Measurements from ENCODE around the gene KCND3.

KCND3 gene

DNA sequence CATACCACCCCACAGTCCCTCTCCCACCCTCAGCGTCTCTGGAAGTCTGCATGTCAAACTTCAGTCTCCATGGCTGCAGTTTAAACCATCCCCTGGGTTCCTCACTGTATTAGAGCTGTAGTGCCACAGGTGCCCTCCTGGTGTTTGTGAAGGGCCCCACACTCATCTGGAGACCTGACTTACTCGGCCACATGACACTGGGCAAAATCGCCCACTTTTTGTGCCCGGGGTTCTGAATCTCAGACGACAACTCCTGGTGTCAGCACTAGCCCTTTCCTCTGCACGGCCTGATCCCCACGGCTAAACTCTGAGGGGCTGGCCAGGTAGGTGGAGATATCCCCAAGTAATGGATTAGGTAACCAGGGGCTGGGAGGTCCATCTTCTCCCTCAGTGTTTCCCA lies 256.8 kb downstream of the KCND3 start:
- Histone ChIP-seq H3K4me3 (no peak overlapping the region), H3K36me3 (no peaks in the 10 kb centered on the region), H3K27ac (peak overlapping the region; percentile 79), H3K4me1 (peaks cover 52% of the 10 kb centered on the region), H3K9me3 (no peaks in the 10 kb centered on the region), H3K4me2 (peak overlapping the region; percentile 92), H4K20me1 (peaks cover 12% of the 10 kb centered on the region; the same call in 1 of the 2 replicates), H3K9ac (no peak overlapping the region), H3K27me3 (no peaks in the 10 kb centered on the region; the same call in 1 of the 2 replicates)
- no peak for TF ChIP-seq Cebpa-rat (IDR thresholded peaks at IDR 0.05)

DNA sequence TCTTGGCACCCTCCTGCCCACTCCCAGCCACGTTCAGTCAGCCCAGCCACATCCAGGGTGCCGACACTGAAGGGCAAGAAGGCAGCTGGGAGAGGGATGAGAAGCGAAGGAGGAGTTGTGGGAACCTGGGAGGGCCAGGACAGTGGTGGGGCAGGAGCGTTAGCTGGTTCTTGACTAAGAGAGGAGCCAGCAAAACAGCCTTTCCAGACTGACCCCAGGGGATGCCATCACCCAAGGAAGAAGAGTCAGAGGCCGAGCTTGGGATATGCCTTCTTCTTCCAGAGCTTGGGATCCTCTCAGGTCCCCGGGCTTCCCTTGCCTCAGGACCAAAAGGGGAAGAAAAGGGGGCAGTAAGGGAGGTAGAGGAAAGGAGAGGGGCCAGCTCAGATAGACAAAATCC lies 257.5 kb downstream of the KCND3 start:
- Histone ChIP-seq H3K4me2 (no peak overlapping the region), H3K27me3 (no peaks in the 10 kb centered on the region; the same call in 1 of the 2 replicates), H3K9ac (no peak overlapping the region), H3K4me1 (peaks cover 44% of the 10 kb centered on the region), H3K27ac (peak overlapping the region; percentile 16; the same call in 1 of the 2 replicates), H3K9me3 (no peaks in the 10 kb centered on the region), H3K36me3 (no peaks in the 10 kb centered on the region), H3K4me3 (no peak overlapping the region), H4K20me1 (peaks cover 12% of the 10 kb centered on the region; the same call in 1 of the 2 replicates)
- no peak for TF ChIP-seq Cebpa-rat (IDR thresholded peaks at IDR 0.05)

DNA sequence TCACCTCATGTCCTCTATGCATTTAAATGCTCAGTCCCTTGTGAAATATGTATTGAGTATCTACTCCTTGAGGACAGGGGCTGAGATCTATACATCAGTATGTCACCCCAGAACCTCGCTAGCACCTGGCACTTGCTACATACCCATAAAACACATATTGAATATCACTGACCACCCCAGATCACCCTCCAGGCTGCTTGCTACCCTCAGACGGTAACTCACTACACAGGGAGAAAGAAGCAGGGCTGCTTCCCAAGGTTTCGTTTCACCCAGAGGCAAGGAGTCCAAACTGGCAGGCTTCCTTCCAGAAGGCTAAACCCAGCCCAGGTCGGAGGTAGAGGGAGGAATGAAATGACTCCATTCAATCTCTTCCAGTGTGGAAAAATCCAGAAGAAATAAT lies 258.8 kb downstream of the KCND3 start:
- Histone ChIP-seq H3K27me3 (no peaks in the 10 kb centered on the region), H4K20me1 (peaks cover 5% of the 10 kb centered on the region; the same call in 1 of the 2 replicates), H3K27ac (no peak overlapping the region), H3K36me3 (no peaks in the 10 kb centered on the region), H3K4me3 (no peak overlapping the region), H3K9ac (no peak overlapping the region), H3K4me1 (peaks cover 32% of the 10 kb centered on the region), H3K9me3 (no peaks in the 10 kb centered on the region), H3K4me2 (no peak overlapping the region)
- TF ChIP-seq Cebpa-rat (IDR thresholded peaks at IDR 0.05) = no peak

DNA sequence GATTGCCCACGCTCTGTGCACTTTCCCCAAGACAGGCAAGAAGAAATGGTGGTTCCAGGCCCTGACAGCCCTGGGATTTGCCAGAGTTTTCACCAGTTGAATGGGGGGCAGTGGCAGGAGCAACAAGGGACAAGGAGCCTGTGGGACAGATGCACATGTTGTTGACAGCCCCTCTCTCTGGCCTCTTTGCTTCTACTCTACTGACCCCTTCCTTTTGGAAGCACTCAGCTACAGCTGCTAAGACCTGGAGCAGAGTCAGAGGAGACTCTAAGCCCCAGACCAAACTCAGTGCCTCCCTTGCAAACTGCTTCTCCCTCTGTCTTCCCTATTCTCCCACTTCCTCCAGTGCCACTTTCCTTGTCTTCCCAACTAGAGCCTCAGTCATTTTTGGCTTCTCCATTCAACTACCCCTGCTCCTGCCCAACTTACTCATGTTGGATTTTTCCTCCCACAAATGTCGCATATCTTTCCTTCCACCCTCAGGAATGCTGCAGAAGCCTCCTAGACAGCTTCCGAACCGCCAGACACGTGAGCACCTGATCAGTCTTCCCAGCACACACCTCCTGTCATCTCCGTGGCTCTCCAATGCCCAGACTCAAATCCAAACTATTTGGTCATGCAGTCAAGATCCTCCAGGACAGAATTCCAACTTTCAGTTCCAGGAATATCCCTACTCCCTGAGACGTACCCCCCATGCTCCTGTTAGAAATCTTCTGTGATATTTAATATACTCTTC lies 259.4 kb downstream of the KCND3 start:
- Histone ChIP-seq H3K4me3 (no peak overlapping the region), H3K9ac (no peak overlapping the region), H3K4me2 (no peak overlapping the region), H3K27me3 (no peaks in the 10 kb centered on the region), H3K36me3 (no peaks in the 10 kb centered on the region), H3K4me1 (peaks cover 26% of the 10 kb centered on the region), H3K27ac (no peak overlapping the region), H3K9me3 (no peaks in the 10 kb centered on the region), H4K20me1 (peaks cover 5% of the 10 kb centered on the region; the same call in 1 of the 2 replicates)
- TF ChIP-seq Cebpa-rat (IDR thresholded peaks at IDR 0.05) = no peak

DNA sequence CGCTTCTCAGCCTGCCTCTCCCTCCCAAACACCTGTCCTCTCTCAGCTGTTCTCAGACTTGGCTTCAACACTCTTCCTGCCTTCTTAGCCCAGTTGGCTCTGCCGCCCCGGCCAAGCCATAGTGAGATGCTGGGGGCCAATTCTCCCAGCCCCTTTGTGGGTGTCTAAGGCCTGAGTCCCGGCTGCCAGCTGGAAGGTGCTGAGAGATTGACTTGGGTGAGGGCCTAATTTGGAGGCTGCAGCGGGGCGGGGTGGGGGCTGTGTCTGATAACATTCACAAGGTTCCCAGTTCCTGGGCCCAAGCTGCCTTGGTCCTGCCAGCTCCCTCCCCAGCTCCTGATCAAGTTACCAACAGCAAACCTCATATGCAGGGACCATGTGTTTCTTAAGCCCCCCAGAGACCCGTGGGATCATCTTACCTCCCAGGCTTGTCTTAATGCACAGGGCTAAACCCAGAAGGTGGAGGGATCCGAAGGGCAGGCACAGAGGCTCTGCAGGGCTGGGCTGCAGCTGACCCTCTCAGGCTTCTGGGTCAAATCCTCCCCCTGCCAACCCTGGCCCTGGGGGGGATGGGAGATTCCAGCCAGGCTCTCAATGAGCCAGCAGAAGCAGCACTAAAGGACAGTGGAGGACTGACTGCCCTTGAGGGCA lies 260.1 kb downstream of the KCND3 start:
- Histone ChIP-seq H3K9me3 (no peaks in the 10 kb centered on the region), H3K36me3 (no peaks in the 10 kb centered on the region), H3K4me1 (peaks cover 21% of the 10 kb centered on the region), H3K9ac (no peak overlapping the region), H3K27ac (no peak overlapping the region), H4K20me1 (peaks cover 5% of the 10 kb centered on the region; the same call in 1 of the 2 replicates), H3K27me3 (no peaks in the 10 kb centered on the region), H3K4me2 (no peak overlapping the region), H3K4me3 (no peak overlapping the region)
- no peak for TF ChIP-seq Cebpa-rat (IDR thresholded peaks at IDR 0.05)

DNA sequence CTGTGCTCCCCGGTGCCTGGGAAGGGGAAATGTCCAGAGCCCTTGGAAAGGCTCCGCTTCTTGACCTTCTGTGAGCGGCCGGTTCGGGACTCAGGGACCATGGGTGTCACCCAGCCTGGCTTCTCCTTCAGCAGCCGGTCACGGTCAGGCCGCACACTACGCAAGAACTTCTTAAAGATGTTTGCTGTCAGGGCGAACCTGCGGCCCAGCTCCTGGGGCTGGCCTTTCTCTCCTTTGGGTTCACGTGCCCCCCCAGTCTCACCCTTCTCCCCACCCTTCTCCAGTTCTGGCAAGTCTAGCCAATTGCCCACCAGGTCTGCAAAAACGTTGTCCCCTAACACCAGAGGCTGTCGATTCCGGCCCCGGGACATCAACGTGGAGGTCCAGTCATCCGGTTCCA lies 262.4 kb downstream of the KCND3 start:
- H3K27ac ChIP-seq = no peak overlapping the region
- H3K36me3 ChIP-seq = no peaks in the 10 kb centered on the region
- H3K4me2 ChIP-seq = no peak overlapping the region
- H3K4me1 ChIP-seq = no peaks in the 10 kb centered on the region
- H3K27me3 ChIP-seq = no peaks in the 10 kb centered on the region
- H3K4me3 ChIP-seq = no peak overlapping the region
- no peaks in the 10 kb centered on the region for H3K9me3 ChIP-seq
- no peak overlapping the region for H3K9ac ChIP-seq
- peaks cover 4% of the 10 kb centered on the region; the same call in 1 of the 2 replicates for H4K20me1 ChIP-seq
- no peak for TF ChIP-seq Cebpa-rat (IDR thresholded peaks at IDR 0.05)

DNA sequence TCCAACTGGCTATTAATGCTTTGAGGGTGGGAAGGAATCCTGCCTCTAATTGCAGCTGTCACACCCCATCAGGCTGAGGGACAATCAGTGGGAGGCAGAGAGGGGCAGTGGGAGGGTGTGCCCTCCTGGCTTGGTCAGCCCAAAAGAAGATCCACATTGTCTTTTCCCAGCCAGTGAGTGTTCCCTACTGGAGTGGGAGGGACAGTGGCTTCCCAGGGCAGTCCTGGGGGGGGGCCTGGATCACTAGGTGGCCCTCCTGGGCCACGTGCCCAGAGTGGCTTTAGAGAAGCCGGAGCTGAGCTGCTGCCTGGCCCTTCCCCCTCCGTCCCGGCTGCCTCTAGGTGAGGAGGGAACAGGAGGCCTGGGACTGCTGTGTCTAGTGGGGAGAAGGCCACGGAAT lies 264.3 kb downstream of the KCND3 start:
- Histone ChIP-seq H3K36me3 (no peaks in the 10 kb centered on the region), H3K4me1 (no peaks in the 10 kb centered on the region), H3K27me3 (no peaks in the 10 kb centered on the region), H3K4me3 (no peak overlapping the region), H3K4me2 (no peak overlapping the region), H3K27ac (no peak overlapping the region), H3K9ac (no peak overlapping the region), H4K20me1 (no peaks in the 10 kb centered on the region; the same call in 1 of the 2 replicates), H3K9me3 (no peaks in the 10 kb centered on the region)
- no peak for TF ChIP-seq Cebpa-rat (IDR thresholded peaks at IDR 0.05)

DNA sequence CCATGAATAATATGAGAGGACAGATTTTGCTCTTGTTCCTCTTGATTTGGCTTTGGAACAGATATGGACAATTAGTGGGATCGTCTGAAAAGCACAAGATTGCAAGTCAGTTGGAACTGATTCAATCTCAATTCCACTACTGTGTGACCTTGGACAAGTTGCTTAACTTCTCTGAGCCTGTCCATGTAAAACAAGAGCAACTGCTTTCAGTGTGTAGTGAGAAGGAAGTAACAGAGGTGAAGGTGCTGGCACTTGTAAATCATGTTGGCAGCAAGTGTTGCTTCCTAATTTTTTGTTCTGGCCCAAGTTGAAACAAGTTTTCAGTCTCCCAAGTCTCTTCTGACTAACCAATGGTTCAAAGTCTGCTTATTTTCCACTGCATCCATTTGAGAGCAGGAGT lies 265.6 kb downstream of the KCND3 start:
- H3K36me3 ChIP-seq = no peaks in the 10 kb centered on the region
- H3K9me3 ChIP-seq = no peaks in the 10 kb centered on the region
- H3K4me3 ChIP-seq = no peak overlapping the region
- no peak overlapping the region for H3K27ac ChIP-seq
- H3K4me1 ChIP-seq = no peaks in the 10 kb centered on the region
- H4K20me1 ChIP-seq = no peaks in the 10 kb centered on the region; the same call in 1 of the 2 replicates
- no peaks in the 10 kb centered on the region for H3K27me3 ChIP-seq
- H3K4me2 ChIP-seq = no peak overlapping the region
- no peak overlapping the region for H3K9ac ChIP-seq
- TF ChIP-seq Cebpa-rat (IDR thresholded peaks at IDR 0.05) = no peak

DNA sequence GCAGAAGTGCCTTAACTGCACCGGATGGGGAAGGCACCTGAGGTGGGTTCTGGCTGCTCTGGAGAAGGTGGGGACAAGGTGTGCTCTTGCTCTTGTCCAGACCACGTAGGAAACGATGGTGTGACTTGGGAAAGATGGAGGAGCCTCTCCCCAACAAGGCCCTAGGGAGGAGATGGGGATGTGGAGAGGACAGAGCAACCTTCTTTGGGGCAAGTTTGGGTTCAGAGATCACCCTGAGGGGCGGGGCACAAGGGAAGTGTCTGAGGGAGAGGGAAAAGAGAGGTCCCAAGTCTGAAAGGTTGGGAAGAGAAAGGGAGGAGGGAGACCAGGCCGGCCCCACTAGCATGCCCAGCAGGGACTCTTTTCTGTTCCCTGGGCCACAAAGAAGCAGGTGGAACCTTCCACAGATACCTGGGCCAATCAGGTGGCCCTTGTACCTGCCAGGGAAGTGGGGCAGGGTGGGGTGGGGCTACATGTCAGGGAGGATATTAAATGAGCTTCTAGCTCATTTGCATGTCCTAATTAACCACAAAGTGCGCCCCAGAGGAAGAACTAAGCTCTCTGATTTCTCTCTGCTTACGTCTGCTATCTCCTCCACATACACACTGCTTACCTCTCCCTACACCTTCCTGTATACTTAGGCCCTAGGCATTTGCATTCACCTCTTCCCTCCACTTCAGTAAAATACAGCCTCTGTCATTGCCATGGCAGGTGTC lies 266.2 kb downstream of the KCND3 start:
- H3K9me3 ChIP-seq = no peaks in the 10 kb centered on the region
- no peaks in the 10 kb centered on the region for H3K4me1 ChIP-seq
- no peak for TF ChIP-seq Cebpa-rat (IDR thresholded peaks at IDR 0.05)
- H3K27ac ChIP-seq = no peak overlapping the region
- no peak overlapping the region for H3K9ac ChIP-seq
- H3K4me2 ChIP-seq = no peak overlapping the region
- no peaks in the 10 kb centered on the region for H3K27me3 ChIP-seq
- H4K20me1 ChIP-seq = no peaks in the 10 kb centered on the region
- H3K36me3 ChIP-seq = no peaks in the 10 kb centered on the region
- H3K4me3 ChIP-seq = no peak overlapping the region
